IMR-90 (cell line): ENCODE data around the gene NAA50. TPM values are rescaled to one million over a fixed set of nuclear protein-coding genes. Genes with fewer than 3 reads are reported as not detected.

Experiments used
- ATAC-seq: fragments of 200-7000 bp; cut with Tn5 transposase; 2 replicates; pipeline ENCODE4 v1.9.1; 2020; ENCODE audit warnings: low read depth, mild to moderate bottlenecking, moderate library complexity
- BruUV-seq: library from RNA; stranded (reverse); fragments of 400-500 nt; replicated peaks from 2 replicates; lab custom pipeline; 2021; lab: Mats Ljungman, UMichigan
- CTCF ChIA-PET: fragments of 300-600 bp; formaldehyde crosslinking; extraction: SDS; loops from one replicate; lab custom pipeline; 2021; ENCODE audit warnings: antibody characterized with exemption; lab: Yijun Ruan, JAX
- POLR2A ChIA-PET: fragments of 300-600 bp; sonication (Branson Sonifier 250); formaldehyde crosslinking; loops from one replicate; lab custom pipeline; 2022; ENCODE audit warnings: antibody characterized with exemption; ENCODE audit not compliant: unreplicated experiment; lab: Charles Lee
- DNase-seq: peaks from one replicate; pipeline ENCODE4 v3.0.0; 2013
- H2AFZ ChIP-seq: replicated peaks from 2 replicates; pipeline ENCODE3; 2013; ENCODE audit warnings: low read length, mild to moderate bottlenecking; ENCODE audit not compliant: poor library complexity
- H2AK5ac ChIP-seq: 2 replicates; pipeline ENCODE4 v1.6.1; 2013; ENCODE audit warnings: low read depth, low read length, inconsistent platforms
- H2AK9ac ChIP-seq: replicated peaks from 2 replicates; pipeline ENCODE3; 2013; ENCODE audit warnings: mild to moderate bottlenecking, low read depth, low read length, moderate library complexity; ENCODE audit not compliant: poor library complexity
- H2BK120ac ChIP-seq: 2 replicates; pipeline ENCODE4 v1.6.1; 2013; ENCODE audit warnings: low read depth, low read length, inconsistent platforms
- H2BK15ac ChIP-seq: 3 replicates; pipeline ENCODE4 v1.6.1; 2013; ENCODE audit warnings: low read depth, low read length, inconsistent platforms
- H2BK20ac ChIP-seq: 2 replicates; pipeline ENCODE4 v1.6.1; 2013; ENCODE audit warnings: low read depth, mild to moderate bottlenecking, inconsistent platforms, low read length, moderate library complexity
- H2BK5ac ChIP-seq: 2 replicates; pipeline ENCODE4 v1.6.1; 2013; ENCODE audit warnings: mild to moderate bottlenecking, low read depth, low read length, inconsistent platforms; ENCODE audit not compliant: poor library complexity, severe bottlenecking
- H3K14ac ChIP-seq: replicated peaks from 2 replicates; pipeline ENCODE4 v1.6.1; 2013; ENCODE audit warnings: low read depth, low read length, inconsistent platforms
- H3K18ac ChIP-seq: 2 replicates; pipeline ENCODE4 v1.6.1; 2013; ENCODE audit warnings: low read depth, low read length, control low read depth
- H3K23ac ChIP-seq: 2 replicates; pipeline ENCODE4 v1.6.1; 2013; ENCODE audit warnings: low read depth, low read length, inconsistent platforms
- H3K27ac ChIP-seq: 2 replicates; pipeline ENCODE4 v1.5.1; 2013; ENCODE audit warnings: mild to moderate bottlenecking, control low read depth, low read length; ENCODE audit not compliant: insufficient read depth
- H3K27me3 ChIP-seq: 2 replicates; pipeline ENCODE4 v1.6.1; 2013; ENCODE audit warnings: low read length; ENCODE audit not compliant: control insufficient read depth, insufficient read depth
- H3K36me3 ChIP-seq: 2 replicates; pipeline ENCODE4 v1.6.1; 2013; ENCODE audit warnings: low read length, mixed read lengths; ENCODE audit not compliant: control insufficient read depth, insufficient read depth
- H3K4ac ChIP-seq: 2 replicates; pipeline ENCODE4 v1.6.1; 2013; ENCODE audit warnings: low read depth, low read length, inconsistent platforms
- H3K4me1 ChIP-seq: 2 replicates; pipeline ENCODE4 v1.6.1; 2013; ENCODE audit warnings: low read length, mixed read lengths; ENCODE audit not compliant: control insufficient read depth, insufficient read depth
- H3K4me2 ChIP-seq: 2 replicates; pipeline ENCODE4 v1.6.1; 2013; ENCODE audit warnings: low read depth, mild to moderate bottlenecking, control low read depth, low read length, moderate library complexity
- H3K4me3 ChIP-seq: 2 replicates; pipeline ENCODE4 v1.5.1; 2013; ENCODE audit warnings: low read depth, mild to moderate bottlenecking, control low read depth, low read length, moderate library complexity; ENCODE audit not compliant: insufficient read depth
- H3K56ac ChIP-seq: 2 replicates; pipeline ENCODE4 v1.6.1; 2013; ENCODE audit warnings: low read length, inconsistent platforms; ENCODE audit not compliant: insufficient read depth; ENCODE audit errors: extremely low read depth
- H3K79me1 ChIP-seq, 2 experiments: 2 replicates each; pipeline ENCODE4 v1.6.1; 2013; ENCODE audit warnings: low read length in 2 of 2, inconsistent platforms in 1 of 2, low read depth in 1 of 2
- H3K9ac ChIP-seq: 2 replicates; pipeline ENCODE4 v1.6.1; 2013; ENCODE audit warnings: low read depth, low read length, control low read depth
- H3K9me1 ChIP-seq: 2 replicates; pipeline ENCODE4 v1.6.1; 2013; ENCODE audit warnings: low read length, inconsistent platforms; ENCODE audit not compliant: insufficient read depth
- H3K9me3 ChIP-seq: 2 replicates; pipeline ENCODE4 v1.6.1; 2013; ENCODE audit warnings: low read length; ENCODE audit not compliant: control insufficient read depth, insufficient read depth
- H4K20me1 ChIP-seq: 2 replicates; pipeline ENCODE4 v1.6.1; 2013; ENCODE audit warnings: low read length, inconsistent platforms; ENCODE audit not compliant: insufficient read depth
- H4K5ac ChIP-seq: 2 replicates; pipeline ENCODE4 v1.6.1; 2013; ENCODE audit warnings: mild to moderate bottlenecking, low read depth, low read length, control low read depth
- H4K8ac ChIP-seq, 2 experiments: 2 replicates each; pipeline ENCODE4 v1.6.1; 2013; ENCODE audit warnings: low read depth in 2 of 2, low read length in 2 of 2, control low read depth in 1 of 2, inconsistent platforms in 1 of 2
- H4K91ac ChIP-seq: 2 replicates; pipeline ENCODE4 v1.6.1; 2013; ENCODE audit warnings: low read depth, low read length, inconsistent platforms; ENCODE audit not compliant: insufficient read depth
- CEBPB ChIP-seq: IDR thresholded peaks from 2 replicates; pipeline ENCODE4 v1.6.1; 2012; ENCODE audit warnings: low read depth, low read length, improper control_type of control experiment
- CTCF ChIP-seq: conservative IDR thresholded peaks from 2 replicates; pipeline ENCODE4 v1.5.1; 2012; ENCODE audit warnings: mild to moderate bottlenecking, low read depth, low read length, improper control_type of control experiment
- FOS ChIP-seq: fragments of 150-350 bp; IDR thresholded peaks from 2 replicates; pipeline ENCODE4 v1.6.1; 2016; ENCODE audit warnings: low read depth, low read length
- MAZ ChIP-seq: IDR thresholded peaks from 2 replicates; pipeline ENCODE4 v1.6.1; 2012; ENCODE audit warnings: low read depth, mild to moderate bottlenecking, low read length, improper control_type of control experiment, moderate library complexity, borderline replicate concordance
- POLR2A ChIP-seq: IDR thresholded peaks from 2 replicates; pipeline ENCODE4 v1.6.1; 2012; ENCODE audit warnings: mild to moderate bottlenecking, low read depth, low read length
- RAD21 ChIP-seq: IDR thresholded peaks from 2 replicates; pipeline ENCODE4 v1.6.1; 2012; ENCODE audit warnings: low read length, improper control_type of control experiment
- RCOR1 ChIP-seq: IDR thresholded peaks from 2 replicates; pipeline ENCODE4 v1.6.1; 2012; ENCODE audit warnings: mild to moderate bottlenecking, low read length, improper control_type of control experiment; ENCODE audit not compliant: insufficient replicate concordance
- WGBS, 2 experiments: methylation state at CpG; one replicate each; pipeline versions ENCODE4 v1.1.5 to v1.1.7; 2013; ENCODE audit warnings: missing lambda C conversion rate in 2 of 2; ENCODE audit not compliant: insufficient read length in 1 of 2; ENCODE audit errors: extremely low coverage in 2 of 2; 5-methylcytosine and 5-hydroxymethylcytosine counted together
- dilution Hi-C: fragments of 300-500 bp; cut with HindIII; formaldehyde crosslinking; loops from one replicate; pipeline ENCODE4 v1.14.3; 2018; ENCODE audit warnings: low sequenced_read_pairs; ENCODE audit not compliant: unreplicated experiment
- in situ Hi-C: fragments of 300-500 bp; cut with MboI; formaldehyde crosslinking; loops from 3 replicates; pipeline ENCODE4 v1.14.3; 2019; ENCODE audit warnings: low sequenced_read_pairs, inconsistent platforms, mixed read lengths
- intact Hi-C: fragments of 100-400 bp; cut with micrococcal nuclease; formaldehyde crosslinking; loops from 2 replicates; pipeline ENCODE4 v1.10.0; 2022
- polyA plus RNA-seq, 3 experiments: library from polyadenylated mRNA; depleted of rRNA; stranded (reverse); fragments of >200 nt; gene quantifications; 2 replicates each; pipeline ENCODE4 v1.2.3, GENCODE V29; 2012; ENCODE audit warnings: low replicate concordance in 1 of 3
- total RNA-seq: library from RNA; depleted of rRNA; stranded (reverse); fragments of >200 nt; gene quantifications from 2 replicates; pipeline ENCODE4 v1.2.3, GENCODE V29; 2012
- TF ChIP-seq, protein P1 (sequence below): fragments of 150-350 bp; IDR thresholded peaks from 2 replicates; pipeline ENCODE4 v1.6.1; 2017; ENCODE audit warnings: mild to moderate bottlenecking, antibody characterized with exemption, low read length, low read depth
- TF ChIP-seq, protein P2 (sequence below): fragments of 150-350 bp; IDR thresholded peaks from 2 replicates; pipeline ENCODE4 v1.6.1; 2016; ENCODE audit warnings: low read depth, mild to moderate bottlenecking, low read length, moderate library complexity, borderline replicate concordance

NAA50 gene
- total and polyA plus RNA-seq, 2 of the 4 experiments (the other 2 are of a cell fraction): 42.4 to 125 TPM

DNA sequence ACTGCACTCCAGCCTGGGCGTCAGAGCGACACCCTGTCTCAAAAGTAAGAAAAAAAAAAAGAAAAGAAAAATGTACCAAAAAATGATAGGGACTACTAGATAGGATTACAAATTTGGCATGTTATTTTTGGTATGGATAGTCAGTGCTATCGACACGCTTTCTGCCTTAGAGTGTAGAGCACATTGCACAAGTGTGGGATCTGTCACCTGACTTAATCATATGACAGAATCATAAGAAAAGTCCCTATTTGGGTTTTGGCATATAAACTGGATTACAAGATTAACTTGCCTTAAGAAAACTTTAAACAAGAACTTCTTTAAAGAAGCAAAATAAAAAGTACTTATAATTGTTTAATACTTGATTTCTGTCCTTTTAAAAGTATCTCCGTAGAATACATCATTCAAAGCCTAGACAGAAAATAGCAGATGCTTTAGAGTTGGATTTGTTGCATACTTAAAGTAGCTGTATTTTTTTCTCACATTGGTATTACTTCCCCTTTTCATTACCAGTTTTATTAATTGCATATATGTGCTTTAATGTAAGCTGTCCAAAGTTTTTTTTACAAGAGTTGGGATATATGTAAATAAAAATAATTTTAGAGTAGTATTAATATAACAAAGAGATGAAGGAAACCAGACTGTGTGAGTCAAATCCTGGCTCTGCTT lies 8.6 kb upstream of the NAA50 start:
- H3K27ac ChIP-seq: no peak overlapping the region
- in situ Hi-C loops: no loop called here
- H4K91ac ChIP-seq: no peak overlapping the region
- H3K4me2 ChIP-seq: no peak overlapping the region
- H2AFZ ChIP-seq: no peak overlapping the region
- TF ChIP-seq MAZ (no peak), RCOR1 (no peak), CTCF (no peak), POLR2A (no peak), RAD21 (no peak), FOS (no peak), CEBPB (no peak)
- TF ChIP-seq, protein P1, sequence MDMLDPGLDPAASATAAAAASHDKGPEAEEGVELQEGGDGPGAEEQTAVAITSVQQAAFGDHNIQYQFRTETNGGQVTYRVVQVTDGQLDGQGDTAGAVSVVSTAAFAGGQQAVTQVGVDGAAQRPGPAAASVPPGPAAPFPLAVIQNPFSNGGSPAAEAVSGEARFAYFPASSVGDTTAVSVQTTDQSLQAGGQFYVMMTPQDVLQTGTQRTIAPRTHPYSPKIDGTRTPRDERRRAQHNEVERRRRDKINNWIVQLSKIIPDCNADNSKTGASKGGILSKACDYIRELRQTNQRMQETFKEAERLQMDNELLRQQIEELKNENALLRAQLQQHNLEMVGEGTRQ: no peak
- TF ChIP-seq, protein P2, sequence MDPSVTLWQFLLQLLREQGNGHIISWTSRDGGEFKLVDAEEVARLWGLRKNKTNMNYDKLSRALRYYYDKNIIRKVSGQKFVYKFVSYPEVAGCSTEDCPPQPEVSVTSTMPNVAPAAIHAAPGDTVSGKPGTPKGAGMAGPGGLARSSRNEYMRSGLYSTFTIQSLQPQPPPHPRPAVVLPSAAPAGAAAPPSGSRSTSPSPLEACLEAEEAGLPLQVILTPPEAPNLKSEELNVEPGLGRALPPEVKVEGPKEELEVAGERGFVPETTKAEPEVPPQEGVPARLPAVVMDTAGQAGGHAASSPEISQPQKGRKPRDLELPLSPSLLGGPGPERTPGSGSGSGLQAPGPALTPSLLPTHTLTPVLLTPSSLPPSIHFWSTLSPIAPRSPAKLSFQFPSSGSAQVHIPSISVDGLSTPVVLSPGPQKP: no peak
- no peak overlapping the region for H3K9ac ChIP-seq
- H3K27me3 ChIP-seq: no peaks in the 10 kb centered on the region
- no peak overlapping the region for H2AK9ac ChIP-seq
- POLR2A ChIA-PET: no interaction called here
- no peak overlapping the region for H3K23ac ChIP-seq
- no peak overlapping the region for H4K5ac ChIP-seq
- no peak overlapping the region for H3K4ac ChIP-seq
- no peak overlapping the region for H4K8ac ChIP-seq
- no TSS peak for BruUV-seq
- peaks cover 12 to 39% of the 10 kb centered on the region in 2 experiments for H3K79me1 ChIP-seq
- no peak overlapping the region for H3K4me3 ChIP-seq
- intact Hi-C loops: no loop called here
- no peak overlapping the region for H2AK5ac ChIP-seq
- dilution Hi-C loops: no loop called here
- H3K9me3 ChIP-seq: no peaks in the 10 kb centered on the region; the same call in 1 of the 2 replicates
- no peak overlapping the region for H3K18ac ChIP-seq
- H2BK20ac ChIP-seq: no peak overlapping the region
- no peak overlapping the region for H2BK5ac ChIP-seq
- H3K14ac ChIP-seq: no peak overlapping the region
- no peak overlapping the region for H2BK15ac ChIP-seq
- no peaks in the 10 kb centered on the region for H3K9me1 ChIP-seq
- WGBS, 2 experiments: 100% methylated on average over 1 of the region's 5 CpGs; no CpG with 5 or more reads in 1 of the 2 experiments
- ATAC-seq (no peak), DNase-seq (no peak)
- CTCF ChIA-PET: no interaction called here
- no peak overlapping the region for H3K56ac ChIP-seq
- no peak overlapping the region for H2BK120ac ChIP-seq
- no peaks in the 10 kb centered on the region for H3K4me1 ChIP-seq
- no peaks in the 10 kb centered on the region for H3K36me3 ChIP-seq
- H4K20me1 ChIP-seq: peaks cover 3% of the 10 kb centered on the region; the same call in 1 of the 2 replicates
